HPDE6-E6E7 (cell line): Measurements from ENCODE around the gene TTC23L.

Experiments used
- DNase-seq: peaks from one replicate; pipeline ENCODE4 v3.0.0; 2011; ENCODE audit warnings: missing footprints; ENCODE audit errors: extremely low spot score

The TTC23L gene

GRCh38 chr5:34833090-34833489 is 5.9 kb upstream of the TTC23L start:
- DNase-seq = no peak

- DNase-seq = no peak
Measured at GRCh38 chr5:34833976-34834793, 4.8 kb upstream of the TTC23L start.

DNA sequence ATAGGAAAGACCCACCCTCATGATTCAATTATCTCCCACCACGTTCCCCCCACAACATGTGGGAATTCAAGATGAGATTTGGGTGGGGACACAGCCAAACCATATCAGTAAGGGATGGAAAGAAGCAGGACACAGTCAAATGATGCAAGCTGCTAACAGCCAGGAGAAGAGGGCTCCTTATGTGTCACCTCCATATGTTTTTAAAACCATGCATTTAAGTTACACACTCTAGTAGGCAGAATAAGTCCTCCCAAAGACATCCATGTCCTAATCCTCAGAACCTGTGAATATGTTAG is 4.2 kb upstream of the TTC23L start:
- DNase-seq = no peak

- no peak for DNase-seq
Measured at GRCh38 chr5:34835664-34836063, 3.3 kb upstream of the TTC23L start.

DNA sequence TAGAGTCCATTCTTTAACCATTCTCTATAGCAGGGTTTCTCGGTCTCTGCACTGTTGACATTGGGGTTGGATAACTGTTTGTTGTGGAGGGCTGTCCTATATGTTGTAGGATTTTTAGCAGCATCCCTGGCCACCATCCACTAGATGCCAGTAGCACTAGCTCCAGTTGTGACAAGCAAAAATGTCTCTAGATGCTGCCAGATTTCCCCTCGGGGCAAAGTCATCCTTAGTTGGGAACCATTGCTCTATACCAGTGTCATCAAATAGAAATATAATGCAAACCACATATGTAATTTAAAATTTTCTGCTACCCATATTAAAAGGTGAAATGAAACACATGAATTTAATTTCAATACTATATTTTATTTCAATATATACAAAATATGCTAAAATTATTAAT is 2.9 kb downstream of the TTC23L start:
- DNase-seq = no peak

DNA sequence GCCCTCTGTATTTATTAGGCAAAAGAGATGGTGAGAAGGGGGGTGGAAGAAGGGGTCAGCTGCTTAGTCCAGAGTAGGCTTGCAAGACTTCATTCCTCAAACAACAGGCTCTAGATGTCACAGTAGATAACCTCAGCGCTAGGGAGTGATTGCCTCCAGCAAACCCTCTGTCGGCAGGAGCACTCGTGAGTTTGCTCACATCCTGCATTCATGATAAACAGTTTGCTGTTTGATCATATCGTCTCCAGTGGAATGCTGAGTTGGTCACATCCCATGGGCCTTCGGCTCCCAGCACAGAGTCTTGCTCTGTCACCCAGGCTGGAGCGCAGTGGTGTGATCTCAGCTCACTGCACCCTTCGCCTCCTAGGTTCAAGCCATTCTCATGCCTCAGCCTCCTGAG is 3.6 kb downstream of the TTC23L start:
- DNase-seq = no peak

DNA sequence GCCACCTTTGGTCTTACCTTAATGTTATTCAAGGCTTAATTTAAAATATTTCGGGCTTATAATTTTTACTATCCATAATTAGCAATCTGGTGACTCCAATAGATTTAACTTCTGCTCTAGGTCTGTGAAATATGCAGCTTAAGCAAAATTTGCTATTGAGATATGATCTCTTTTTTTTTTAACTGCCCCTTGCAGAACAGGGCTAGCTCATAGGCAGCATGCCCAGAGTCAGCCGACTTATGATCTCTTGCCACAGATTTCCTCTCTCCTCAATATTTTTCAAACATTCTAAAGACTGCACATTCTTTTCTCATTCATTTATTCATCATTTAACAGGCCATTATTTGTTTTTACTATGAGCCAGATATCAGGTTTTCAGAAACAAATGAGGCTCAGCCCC is 4.5 kb downstream of the TTC23L start:
- DNase-seq = no peak

DNA sequence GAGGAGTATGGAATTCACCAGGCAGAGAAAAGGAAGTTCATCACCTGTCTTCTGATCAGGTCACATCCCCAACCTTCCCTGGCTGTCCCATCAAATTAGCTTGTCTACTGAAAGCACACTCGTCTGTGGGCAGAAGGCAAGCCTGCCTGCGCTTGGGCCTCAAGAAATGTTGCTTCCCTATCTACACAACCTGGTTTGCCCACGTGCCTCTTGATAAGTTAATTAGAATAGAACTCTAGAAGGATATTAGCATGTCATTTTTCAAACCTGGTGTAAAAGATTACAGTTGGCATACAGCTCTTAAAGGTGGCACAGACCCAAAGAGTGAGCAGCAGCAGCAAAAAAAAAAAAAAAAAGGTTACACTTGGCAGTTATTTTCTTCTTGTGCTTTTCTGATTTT is 5.1 kb downstream of the TTC23L start:
- no peak for DNase-seq

- DNase-seq = no peak
Measured at GRCh38 chr5:34844999-34845398, 6.0 kb downstream of the TTC23L start.

DNA sequence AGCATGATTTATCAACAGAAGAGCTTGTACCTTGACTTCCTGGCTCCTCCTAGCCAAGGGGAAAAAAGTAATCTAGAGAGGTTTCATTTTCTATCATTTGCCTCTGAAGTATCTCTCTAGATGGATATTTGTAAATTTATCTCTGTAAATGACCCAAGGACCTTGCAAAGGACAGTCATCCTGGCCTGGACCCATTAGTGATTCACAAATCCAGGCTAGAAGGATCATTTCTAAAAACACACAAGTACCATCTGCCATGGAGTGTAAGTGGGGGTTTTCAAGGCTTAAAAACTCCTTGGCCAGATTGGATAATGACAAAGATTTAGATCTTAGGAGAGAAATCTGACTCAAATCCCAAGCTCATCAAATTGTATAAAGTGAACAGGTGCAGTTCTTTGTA is 8.1 kb downstream of the TTC23L start:
- no peak for DNase-seq

- DNase-seq = no peak
Measured at GRCh38 chr5:34847552-34847951, 8.6 kb downstream of the TTC23L start.

DNA sequence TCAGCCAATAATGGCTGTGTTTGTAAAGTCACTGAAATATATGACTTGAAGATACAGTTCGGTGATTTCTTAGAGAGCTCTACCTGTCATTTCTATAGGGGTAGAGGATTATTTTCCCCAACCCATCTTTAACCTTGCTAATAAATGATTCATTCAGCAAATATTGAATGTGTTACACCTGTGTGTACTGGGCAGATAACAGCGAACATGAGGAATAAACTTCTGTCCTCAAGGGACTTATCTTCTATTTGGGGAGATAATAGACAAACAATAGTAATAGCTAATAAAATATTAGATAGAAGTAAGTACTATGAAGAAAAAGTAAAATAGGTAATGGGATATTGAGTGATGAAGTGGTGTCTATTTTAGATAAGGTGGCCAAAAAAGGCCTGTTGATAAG is 9.3 kb downstream of the TTC23L start:
- no peak for DNase-seq

DNA sequence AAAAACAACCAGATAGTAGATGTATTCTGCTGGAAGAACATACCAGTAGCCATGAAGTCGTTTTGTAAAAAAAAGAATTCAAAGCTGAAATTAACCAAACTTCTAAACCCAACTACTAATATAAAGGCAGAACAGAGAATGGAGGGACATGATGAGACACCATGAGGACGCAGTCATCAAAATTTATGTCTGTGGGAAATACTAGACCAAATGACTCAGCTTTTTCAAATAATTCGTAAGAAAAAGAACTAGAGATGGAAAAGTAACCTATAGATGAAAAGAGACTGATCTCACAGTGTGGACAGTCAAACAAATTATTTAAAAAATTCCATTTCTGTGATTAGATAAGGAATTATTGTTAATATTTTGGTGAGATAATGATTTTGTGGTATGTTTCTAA is 10.3 kb downstream of the TTC23L start:
- no peak for DNase-seq

DNA sequence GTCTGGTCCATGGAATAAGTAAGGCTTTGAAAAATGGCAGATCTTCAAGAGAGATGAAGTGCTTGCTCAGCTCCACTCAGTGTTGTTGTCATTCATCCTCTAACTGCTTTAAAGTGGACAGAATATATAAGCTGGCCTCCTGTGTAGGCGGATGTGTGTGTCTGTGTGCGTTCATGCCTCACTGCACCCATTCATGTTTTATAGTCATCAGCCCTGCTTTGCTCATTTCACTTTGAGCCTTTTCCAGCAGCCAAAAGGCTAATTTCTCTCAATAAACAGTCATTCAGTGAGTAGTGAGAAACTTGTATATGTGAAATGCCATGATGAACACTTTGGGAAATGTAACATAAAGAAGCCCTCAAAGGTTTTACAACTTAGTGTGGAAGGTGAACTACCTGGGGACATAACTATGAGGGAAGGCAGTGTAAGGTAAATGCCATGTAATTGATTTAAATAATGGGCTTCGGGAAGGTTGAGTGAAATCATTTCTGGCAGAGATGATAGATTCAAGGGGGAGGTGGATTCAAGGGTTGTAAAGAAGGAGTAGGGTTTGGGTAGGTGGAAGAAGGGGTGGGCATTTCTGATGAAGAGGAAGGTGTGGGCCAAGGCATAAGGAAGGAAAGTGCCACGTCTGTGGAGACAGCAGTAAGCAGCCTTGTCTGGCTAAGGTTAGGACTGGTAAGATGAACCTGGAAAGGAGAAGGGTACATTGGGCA is 15.7 kb downstream of the TTC23L start:
- no peak for DNase-seq

GRCh38 chr5:34857161-34857560 is 18.2 kb downstream of the TTC23L start:
- DNase-seq = no peak

DNA sequence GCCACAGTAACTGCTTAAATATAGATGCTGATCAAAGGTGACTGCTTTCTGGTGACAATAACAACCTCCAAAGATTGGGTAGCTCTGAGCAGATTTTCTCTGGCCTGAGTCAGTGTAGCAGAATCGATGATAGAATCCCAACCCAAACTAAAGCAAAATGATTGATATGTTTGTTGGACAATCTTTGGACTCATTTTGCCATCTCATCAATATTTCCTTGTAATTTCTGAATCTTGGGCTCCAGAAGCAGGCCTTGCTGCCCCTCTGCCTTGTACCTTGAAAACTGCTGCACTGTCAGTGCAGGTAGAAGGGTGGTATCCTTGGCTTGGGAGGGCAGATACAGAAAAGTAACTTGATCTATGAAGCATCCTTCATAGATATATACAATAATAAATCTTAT is 18.9 kb downstream of the TTC23L start:
- no peak for DNase-seq

DNA sequence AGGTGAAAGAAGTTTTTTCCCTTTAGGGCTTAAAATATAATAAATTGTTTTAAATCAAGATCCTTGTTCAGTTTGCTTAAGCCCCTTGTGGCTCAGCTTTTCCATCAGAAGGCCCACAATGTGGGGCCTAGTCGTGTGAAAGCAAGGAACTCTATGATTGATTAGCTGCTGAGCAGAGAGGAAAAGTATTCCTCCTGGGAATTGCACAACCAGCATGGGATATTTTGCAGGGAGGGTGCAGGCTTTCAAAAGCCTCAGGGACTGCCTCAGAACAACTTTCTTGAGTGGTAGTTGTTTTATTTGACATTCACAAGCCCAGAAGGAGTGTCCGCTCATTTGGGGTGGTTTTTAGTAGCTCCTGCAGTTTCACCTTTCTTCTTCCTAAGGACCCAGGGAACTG is 19.8 kb downstream of the TTC23L start:
- DNase-seq = no peak

DNA sequence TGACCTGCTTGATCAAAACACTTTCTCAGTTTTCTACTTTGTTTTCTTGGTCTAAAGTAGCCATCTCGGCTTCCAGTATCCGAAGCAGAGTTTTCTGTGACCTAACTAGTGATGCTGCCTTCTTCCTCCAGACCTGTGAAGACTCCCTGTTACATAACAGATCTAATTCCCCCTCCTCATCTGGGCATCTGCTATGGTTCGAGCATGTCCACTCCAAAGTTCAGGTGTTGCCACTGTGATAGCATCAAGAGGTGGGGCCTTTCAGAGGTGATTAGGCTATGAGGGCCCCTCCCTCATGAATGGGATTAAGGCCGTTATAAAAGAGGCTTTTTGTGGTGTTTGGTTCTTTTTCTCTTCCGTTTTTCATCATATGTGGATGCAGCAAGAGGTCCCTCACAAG is 20.3 kb downstream of the TTC23L start:
- DNase-seq = no peak

GRCh38 chr5:34863946-34864345 is 25.0 kb downstream of the TTC23L start:
- no peak for DNase-seq

DNA sequence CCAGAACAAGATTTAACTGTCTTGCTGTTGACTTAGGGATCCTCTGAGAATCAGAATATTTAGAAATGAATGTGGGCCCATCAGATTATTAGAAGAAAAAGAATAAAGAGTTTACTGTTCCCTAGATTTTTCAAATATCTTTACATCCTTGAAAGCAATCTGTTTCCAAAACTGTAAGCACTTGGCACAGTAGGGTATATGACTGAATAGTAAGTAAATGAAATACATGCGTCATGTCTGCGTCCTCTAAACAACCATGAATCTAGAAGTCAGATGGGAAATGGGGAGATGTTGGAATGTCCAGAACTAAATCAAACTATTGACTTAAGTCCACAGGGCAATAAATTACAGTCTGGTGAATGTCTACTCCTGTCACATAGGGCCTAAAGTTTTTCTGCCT is 26.1 kb downstream of the TTC23L start:
- no peak for DNase-seq

- no peak for DNase-seq
Measured at GRCh38 chr5:34866989-34867471, 28.1 kb downstream of the TTC23L start.

DNA sequence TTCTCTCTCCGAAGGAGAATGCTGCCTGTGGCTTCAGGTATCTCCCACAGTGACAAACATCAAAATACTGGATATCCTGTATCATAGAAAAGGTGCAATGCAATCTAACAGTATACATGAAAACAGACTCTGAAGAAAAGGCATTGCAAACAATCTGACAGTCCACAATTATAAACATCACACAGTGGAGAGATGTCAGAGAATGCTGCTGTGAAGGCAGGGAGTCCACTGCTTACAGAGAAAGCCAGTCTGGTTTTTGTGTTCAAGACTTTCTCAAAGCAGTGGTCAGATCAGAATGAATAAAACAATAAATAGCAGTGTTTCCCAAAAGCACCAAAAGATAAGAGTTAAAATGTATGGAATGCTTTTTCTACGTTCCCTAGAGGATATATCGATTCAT is 28.7 kb downstream of the TTC23L start:
- no peak for DNase-seq

GRCh38 chr5:34868791-34869190 is 29.8 kb downstream of the TTC23L start:
- no peak for DNase-seq

GRCh38 chr5:34869256-34869655 is 30.3 kb downstream of the TTC23L start:
- DNase-seq = no peak
